HG03378 (cell line): ENCODE measurements around the gene CLEC16A.

Experiments used
- ATAC-seq: cut with Tn5 transposase; IDR thresholded peaks from one replicate; pipeline ENCODE4 v1.9.1; 2021; ENCODE audit warnings: mild to moderate bottlenecking, moderate library complexity; ENCODE audit not compliant: unreplicated experiment

Gene CLEC16A

GRCh38 chr16:11183035-11183812 is 238.9 kb downstream of the CLEC16A start:
- peak; percentile 44 for ATAC-seq

- no peak for ATAC-seq
Measured at GRCh38 chr16:11183951-11184350, 239.6 kb downstream of the CLEC16A start.

GRCh38 chr16:11187522-11188023 is 243.2 kb downstream of the CLEC16A start:
- no peak for ATAC-seq

- ATAC-seq = no peak
Measured at GRCh38 chr16:11188801-11189740, 244.7 kb downstream of the CLEC16A start.

- ATAC-seq = no peak
Measured at GRCh38 chr16:11190588-11191560, 246.5 kb downstream of the CLEC16A start.

GRCh38 chr16:11191665-11192064 is 247.3 kb downstream of the CLEC16A start:
- ATAC-seq = no peak

GRCh38 chr16:11193494-11193893 is 249.1 kb downstream of the CLEC16A start:
- no peak for ATAC-seq

GRCh38 chr16:11194913-11195312 is 250.5 kb downstream of the CLEC16A start:
- no peak for ATAC-seq

GRCh38 chr16:11196286-11196828 is 252.0 kb downstream of the CLEC16A start:
- ATAC-seq = no peak

- ATAC-seq = no peak
Measured at GRCh38 chr16:11198375-11198774, 254.0 kb downstream of the CLEC16A start.

GRCh38 chr16:11198828-11199227 is 254.5 kb downstream of the CLEC16A start:
- ATAC-seq = no peak

GRCh38 chr16:11200592-11200991 is 256.2 kb downstream of the CLEC16A start:
- no peak for ATAC-seq

GRCh38 chr16:11201498-11202259 is 257.3 kb downstream of the CLEC16A start:
- no peak for ATAC-seq

- ATAC-seq = peak; percentile 34
Measured at GRCh38 chr16:11202260-11203091, 258.1 kb downstream of the CLEC16A start.

- ATAC-seq = no peak
Measured at GRCh38 chr16:11203111-11203623, 258.8 kb downstream of the CLEC16A start.

- no peak for ATAC-seq
Measured at GRCh38 chr16:11204513-11205047, 260.2 kb downstream of the CLEC16A start.

GRCh38 chr16:11205065-11205699 is 260.8 kb downstream of the CLEC16A start:
- ATAC-seq = no peak
